22Rv1 (cell line): ENCODE measurements around the gene SLC2A1.

ENCODE experiments used
- ZFX ChIP-seq: fragments of 450-650 bp; IDR thresholded peaks from 2 replicates; pipeline ENCODE4 v1.6.1; 2017; ENCODE audit warnings: antibody characterized with exemption, borderline replicate concordance
- TF ChIP-seq, protein P1 (sequence below): fragments of 450-650 bp; IDR thresholded peaks from 2 replicates; pipeline ENCODE4 v1.5.1; 2017; ENCODE audit warnings: mild to moderate bottlenecking

- TF ChIP-seq, protein P1, sequence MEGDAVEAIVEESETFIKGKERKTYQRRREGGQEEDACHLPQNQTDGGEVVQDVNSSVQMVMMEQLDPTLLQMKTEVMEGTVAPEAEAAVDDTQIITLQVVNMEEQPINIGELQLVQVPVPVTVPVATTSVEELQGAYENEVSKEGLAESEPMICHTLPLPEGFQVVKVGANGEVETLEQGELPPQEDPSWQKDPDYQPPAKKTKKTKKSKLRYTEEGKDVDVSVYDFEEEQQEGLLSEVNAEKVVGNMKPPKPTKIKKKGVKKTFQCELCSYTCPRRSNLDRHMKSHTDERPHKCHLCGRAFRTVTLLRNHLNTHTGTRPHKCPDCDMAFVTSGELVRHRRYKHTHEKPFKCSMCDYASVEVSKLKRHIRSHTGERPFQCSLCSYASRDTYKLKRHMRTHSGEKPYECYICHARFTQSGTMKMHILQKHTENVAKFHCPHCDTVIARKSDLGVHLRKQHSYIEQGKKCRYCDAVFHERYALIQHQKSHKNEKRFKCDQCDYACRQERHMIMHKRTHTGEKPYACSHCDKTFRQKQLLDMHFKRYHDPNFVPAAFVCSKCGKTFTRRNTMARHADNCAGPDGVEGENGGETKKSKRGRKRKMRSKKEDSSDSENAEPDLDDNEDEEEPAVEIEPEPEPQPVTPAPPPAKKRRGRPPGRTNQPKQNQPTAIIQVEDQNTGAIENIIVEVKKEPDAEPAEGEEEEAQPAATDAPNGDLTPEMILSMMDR: no peak
- no peak for TF ChIP-seq ZFX
These were observed 14.6 kb upstream of the SLC2A1 start for GRCh38 chr1:42973286-42973685.
